IPS DF 19.7 (cell line): ENCODE data around the gene MYOT.

ENCODE experiments used
- DNase-seq: peaks from one replicate; pipeline ENCODE4 v3.0.0-alpha.2; 2013; ENCODE audit warnings: low read depth, low spot score

Gene MYOT, protein sequence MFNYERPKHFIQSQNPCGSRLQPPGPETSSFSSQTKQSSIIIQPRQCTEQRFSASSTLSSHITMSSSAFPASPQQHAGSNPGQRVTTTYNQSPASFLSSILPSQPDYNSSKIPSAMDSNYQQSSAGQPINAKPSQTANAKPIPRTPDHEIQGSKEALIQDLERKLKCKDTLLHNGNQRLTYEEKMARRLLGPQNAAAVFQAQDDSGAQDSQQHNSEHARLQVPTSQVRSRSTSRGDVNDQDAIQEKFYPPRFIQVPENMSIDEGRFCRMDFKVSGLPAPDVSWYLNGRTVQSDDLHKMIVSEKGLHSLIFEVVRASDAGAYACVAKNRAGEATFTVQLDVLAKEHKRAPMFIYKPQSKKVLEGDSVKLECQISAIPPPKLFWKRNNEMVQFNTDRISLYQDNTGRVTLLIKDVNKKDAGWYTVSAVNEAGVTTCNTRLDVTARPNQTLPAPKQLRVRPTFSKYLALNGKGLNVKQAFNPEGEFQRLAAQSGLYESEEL

GRCh38 chr5:137867664-137868063 is at the start of gene MYOT:
MYOT (plus strand) TSS chr5:137867860; CDS start chr5:137870652, 2,792 bp downstream.
- no peak for DNase-seq

DNA sequence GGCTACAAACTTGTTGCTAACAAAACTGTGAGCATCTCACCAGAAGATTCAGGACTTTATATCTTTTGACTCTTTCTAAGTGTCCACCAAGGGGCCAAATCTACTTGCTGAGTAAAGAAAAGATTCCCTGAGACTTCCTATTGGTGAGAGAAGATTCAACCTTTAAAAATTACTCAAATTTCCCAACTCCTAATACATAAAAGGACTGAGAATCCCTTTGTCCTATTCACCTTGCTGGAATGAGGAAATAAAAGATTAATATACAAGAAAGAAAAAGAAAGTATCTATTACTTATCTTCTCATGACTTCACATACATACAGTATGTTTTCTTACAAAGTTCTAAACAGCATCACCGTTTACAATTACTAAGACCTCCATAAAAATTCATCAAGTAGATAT is 47.9 kb upstream of the MYOT start:
- no peak for DNase-seq

GRCh38 chr5:137822158-137822764 is 45.4 kb upstream of the MYOT start:
- peak; percentile 52 for DNase-seq

DNA sequence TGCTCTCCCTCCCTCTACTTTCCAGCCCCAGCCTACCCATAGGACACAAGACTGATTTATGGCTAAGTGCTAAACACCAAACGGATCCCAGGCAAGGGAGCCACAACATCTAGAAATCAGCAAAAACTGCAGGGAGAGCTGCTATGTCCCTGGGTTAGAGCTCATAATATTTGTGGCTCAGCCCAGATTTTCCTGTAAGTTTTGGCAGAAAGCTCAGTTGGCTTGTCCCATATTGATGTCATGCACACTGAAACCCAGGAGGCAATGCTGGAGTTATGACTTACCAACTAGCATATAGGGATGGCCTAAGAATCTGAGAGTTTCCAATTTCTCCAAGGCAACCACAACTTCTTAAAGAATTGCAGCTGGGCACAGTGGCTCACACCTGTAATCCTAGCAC is 44.7 kb upstream of the MYOT start:
- DNase-seq, result no peak

DNA sequence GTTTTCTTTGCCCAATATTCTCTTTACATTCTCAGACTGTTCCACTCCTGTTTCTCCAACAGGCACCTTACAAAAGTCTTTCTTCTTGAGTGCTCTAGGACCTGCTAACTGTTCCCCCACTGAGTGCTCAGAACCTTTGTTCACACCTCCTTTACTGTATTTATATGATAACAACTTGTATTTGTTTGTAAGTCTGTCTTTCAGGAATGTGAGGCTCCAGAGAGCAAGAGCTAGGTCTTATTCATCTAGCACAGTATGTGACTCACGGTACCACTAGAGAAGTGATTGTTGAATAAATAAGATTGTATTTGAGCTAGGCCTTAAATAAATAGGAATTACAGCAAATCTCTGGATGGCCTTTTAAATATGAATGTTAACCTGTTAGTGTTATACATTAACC is 42.5 kb upstream of the MYOT start:
- DNase-seq, result no peak

- no peak for DNase-seq
Measured at GRCh38 chr5:137826067-137826466, 41.6 kb upstream of the MYOT start.

DNA sequence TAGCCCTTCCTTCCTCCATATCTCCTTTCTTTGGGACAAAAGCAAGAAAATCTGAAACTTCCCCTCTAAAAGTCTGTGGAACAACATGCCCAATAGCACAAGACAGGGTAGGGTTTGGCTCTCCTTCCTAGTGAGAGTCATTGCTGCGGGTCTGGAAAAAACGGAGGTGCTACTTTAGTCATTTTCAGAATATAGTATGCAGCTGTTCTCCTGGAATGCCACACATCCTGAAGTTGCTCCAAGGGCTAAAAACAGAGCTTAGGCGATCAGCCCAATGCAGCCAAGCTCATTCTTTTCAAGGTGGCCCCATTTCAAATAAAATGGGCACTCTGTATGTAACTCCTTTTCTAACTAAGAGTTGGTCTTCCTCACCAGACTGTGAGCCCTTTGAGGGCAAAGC is 39.5 kb upstream of the MYOT start:
- DNase-seq, result no peak

DNA sequence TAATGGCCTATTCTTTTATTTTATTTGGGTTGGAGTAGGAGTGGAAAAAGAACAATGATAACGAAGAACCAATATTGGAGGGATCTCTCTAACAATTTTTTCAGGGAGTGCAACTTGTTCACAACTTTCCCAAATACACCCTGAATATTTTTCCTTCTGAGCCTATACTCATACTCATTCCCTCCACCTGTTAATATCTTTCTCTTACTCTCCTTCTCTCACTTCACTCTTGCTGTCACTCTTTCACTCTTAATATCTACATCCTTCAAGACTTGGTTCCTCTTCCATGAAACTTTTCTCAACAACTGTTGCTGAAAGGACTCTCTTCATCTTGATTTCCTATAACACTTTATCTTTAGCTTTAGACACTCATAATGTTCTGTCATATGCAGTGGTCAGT is 39.0 kb upstream of the MYOT start:
- DNase-seq, result no peak

- DNase-seq, result no peak
Measured at GRCh38 chr5:137831105-137831504, 36.6 kb upstream of the MYOT start.

DNA sequence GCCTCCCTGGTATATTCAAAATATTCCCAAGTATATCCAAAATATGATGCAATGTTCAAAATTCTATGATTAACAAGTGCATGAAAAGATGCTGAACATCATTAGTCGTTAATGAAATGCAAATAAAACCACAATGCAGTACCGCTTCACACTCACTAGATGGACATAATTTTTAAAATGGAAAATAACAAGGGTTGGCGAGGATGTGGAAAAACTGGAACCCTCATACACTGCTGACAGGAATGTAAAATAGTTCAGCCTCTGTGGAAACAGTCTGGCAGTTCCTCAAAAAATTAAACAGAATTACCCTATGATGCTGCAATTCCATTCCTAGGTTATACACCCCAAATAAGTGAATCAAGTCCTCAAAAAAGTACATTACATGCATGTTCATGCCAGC is 36.1 kb upstream of the MYOT start:
- DNase-seq, result no peak

- no peak for DNase-seq
Measured at GRCh38 chr5:137832416-137832815, 35.2 kb upstream of the MYOT start.

- peak; percentile 30 for DNase-seq
Measured at GRCh38 chr5:137833463-137833862, 34.2 kb upstream of the MYOT start.

GRCh38 chr5:137834498-137835049 is 33.1 kb upstream of the MYOT start:
- no peak for DNase-seq

DNA sequence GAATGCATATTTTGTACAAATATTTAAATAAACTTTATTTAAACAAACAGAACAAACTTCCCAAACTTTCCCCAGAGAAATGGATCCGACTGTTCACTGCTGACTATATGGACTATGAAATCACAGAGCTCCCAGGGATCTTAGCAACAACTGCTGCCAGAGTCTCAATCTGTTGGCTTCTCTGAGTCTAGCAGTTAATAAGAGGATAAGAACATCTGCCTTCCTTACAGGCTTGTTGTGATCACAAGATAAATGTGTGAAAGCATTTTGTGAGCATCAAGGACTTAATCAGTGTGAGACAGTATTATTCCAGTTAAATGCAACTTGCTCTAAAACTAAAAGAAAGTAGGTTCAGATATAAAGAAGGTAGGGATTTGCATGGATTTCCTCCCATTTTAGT is 31.4 kb upstream of the MYOT start:
- no peak for DNase-seq

- no peak for DNase-seq
Measured at GRCh38 chr5:137836997-137837396, 30.7 kb upstream of the MYOT start.

GRCh38 chr5:137837491-137838394 is 29.9 kb upstream of the MYOT start:
- DNase-seq, result no peak

- no peak for DNase-seq
Measured at GRCh38 chr5:137838976-137839375, 28.7 kb upstream of the MYOT start.

DNA sequence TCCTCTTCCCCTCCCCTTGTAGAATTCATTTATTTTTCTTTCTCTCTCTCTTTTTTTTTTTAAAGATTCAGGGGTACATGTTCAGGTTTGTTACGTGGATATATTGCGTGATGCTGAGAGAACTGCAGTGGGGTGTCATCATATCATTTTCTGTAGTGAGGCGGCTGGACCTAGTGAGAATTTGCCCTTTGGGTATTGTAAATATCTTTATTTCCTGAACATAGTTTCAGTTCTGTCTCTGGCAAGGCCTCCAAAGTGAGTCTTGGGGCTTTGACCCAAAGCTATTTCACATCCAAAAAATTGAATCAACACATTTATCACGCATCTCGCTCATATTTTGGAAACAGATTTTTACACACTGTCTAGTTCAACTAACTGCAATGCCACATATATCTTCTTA is 25.4 kb upstream of the MYOT start:
- DNase-seq, result no peak

- DNase-seq, result no peak
Measured at GRCh38 chr5:137843676-137844299, 23.9 kb upstream of the MYOT start.

- DNase-seq, result no peak
Measured at GRCh38 chr5:137845472-137845871, 22.2 kb upstream of the MYOT start.

- DNase-seq, result no peak
Measured at GRCh38 chr5:137847687-137848086, 20.0 kb upstream of the MYOT start.
